GM19467 (cell line): ENCODE measurements around the gene ALDH3B1.

ENCODE experiments used
- ATAC-seq: cut with Tn5 transposase; IDR thresholded peaks from one replicate; pipeline ENCODE4 v1.9.1; 2021; ENCODE audit warnings: mild to moderate bottlenecking, moderate library complexity; ENCODE audit not compliant: unreplicated experiment

The ALDH3B1 gene

GRCh38 chr11:68057807-68058206 is 47.7 kb downstream of the ALDH3B1 start:
- ATAC-seq: no peak

- no peak for ATAC-seq
Measured at GRCh38 chr11:68061508-68061907, 51.4 kb downstream of the ALDH3B1 start.

GRCh38 chr11:68064926-68065325 is 54.8 kb downstream of the ALDH3B1 start:
- no peak for ATAC-seq

GRCh38 chr11:68065841-68066240 is 55.7 kb downstream of the ALDH3B1 start:
- no peak for ATAC-seq

- no peak for ATAC-seq
Measured at GRCh38 chr11:68066742-68067141, 56.6 kb downstream of the ALDH3B1 start.

GRCh38 chr11:68067991-68068390 is 57.9 kb downstream of the ALDH3B1 start:
- ATAC-seq: no peak

- no peak for ATAC-seq
Measured at GRCh38 chr11:68071281-68072048, 61.3 kb downstream of the ALDH3B1 start.

GRCh38 chr11:68074584-68075352 is 64.6 kb downstream of the ALDH3B1 start:
- ATAC-seq: no peak

GRCh38 chr11:68076371-68077042 is 66.4 kb downstream of the ALDH3B1 start:
- ATAC-seq: no peak

- ATAC-seq: no peak
Measured at GRCh38 chr11:68077617-68078582, 67.8 kb downstream of the ALDH3B1 start.
